Vagina (tissue), 2 donors: Measurements from ENCODE around the gene NABP1.

ENCODE experiments used
- CTCF ChIP-seq, 3 experiments: fragments of 450-650 bp in 2 of 3; fragments of 200-600 bp in 1 of 3; sonication (generic) in 1 of 3; IDR thresholded peaks; one replicate each; pipeline ENCODE4 v1.5.1; 2017 to 2019; ENCODE audit warnings: antibody characterized with exemption in 3 of 3, mild to moderate bottlenecking in 2 of 3, moderate library complexity in 2 of 3
- POLR2A ChIP-seq, 2 donors: fragments of 450-650 bp; IDR thresholded peaks; one replicate each; pipeline ENCODE4 v1.6.1; 2017; ENCODE audit warnings: antibody characterized with exemption in 2 of 2, mild to moderate bottlenecking in 2 of 2, moderate library complexity in 2 of 2

- TF ChIP-seq CTCF (IDR thresholded peaks at IDR 0.05) (no peak), POLR2A (IDR thresholded peaks at IDR 0.05) (no peak)
These were observed 8.8 kb downstream of the NABP1 start for GRCh38 chr2:191686729-191687128.
